HG03039 (cell line): ENCODE results near the gene LGALS8.
"Not testable (repeated sequence)": the region's sequence is repeated elsewhere in the genome, so short reads cannot be mapped to it uniquely, and the experiment has no call there.

ENCODE experiments used
- ATAC-seq: cut with Tn5 transposase; IDR thresholded peaks from one replicate; pipeline ENCODE4 v1.9.1; 2021; ENCODE audit warnings: mild to moderate bottlenecking, moderate library complexity; ENCODE audit not compliant: unreplicated experiment

The LGALS8 gene

DNA sequence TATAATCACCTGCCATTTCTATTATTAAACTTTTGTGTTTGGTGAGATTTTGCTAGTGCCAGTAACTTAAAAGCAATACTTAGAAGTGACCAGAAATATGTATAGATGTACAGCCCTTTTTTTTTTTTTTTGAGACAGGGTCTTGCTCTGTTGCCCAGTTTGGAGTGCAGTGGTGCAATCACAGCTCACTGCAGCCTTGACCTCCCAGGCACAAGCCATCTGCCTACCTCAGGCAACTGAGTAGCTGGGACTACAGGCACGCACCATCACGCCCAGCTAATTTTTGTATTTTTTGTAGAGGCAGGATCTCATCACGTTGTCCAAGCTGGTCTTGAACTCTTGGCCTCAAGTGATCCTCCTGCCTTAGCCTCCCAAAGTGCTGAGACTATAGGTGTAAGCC, 56.6 kb downstream of the LGALS8 start:
- not testable (repeated sequence) for ATAC-seq

DNA sequence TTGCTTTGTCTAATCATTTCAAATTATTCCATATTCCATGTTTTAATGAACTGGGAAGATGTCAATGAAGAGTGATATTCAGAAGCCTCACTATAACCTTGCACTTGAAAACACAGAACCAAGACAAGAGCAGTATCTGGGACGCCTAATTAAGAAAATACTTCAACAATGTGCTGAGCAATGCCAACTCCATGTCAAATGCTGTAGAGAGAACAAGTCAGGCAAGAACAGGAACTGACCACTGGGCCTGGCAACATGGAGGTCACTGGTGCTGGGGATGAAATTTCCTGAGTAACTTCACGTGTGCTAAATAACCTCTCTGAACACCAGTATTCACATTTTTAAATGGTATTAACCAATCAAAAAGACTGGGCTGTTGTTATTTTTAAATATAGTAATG, 57.7 kb downstream of the LGALS8 start:
- ATAC-seq, result no peak

DNA sequence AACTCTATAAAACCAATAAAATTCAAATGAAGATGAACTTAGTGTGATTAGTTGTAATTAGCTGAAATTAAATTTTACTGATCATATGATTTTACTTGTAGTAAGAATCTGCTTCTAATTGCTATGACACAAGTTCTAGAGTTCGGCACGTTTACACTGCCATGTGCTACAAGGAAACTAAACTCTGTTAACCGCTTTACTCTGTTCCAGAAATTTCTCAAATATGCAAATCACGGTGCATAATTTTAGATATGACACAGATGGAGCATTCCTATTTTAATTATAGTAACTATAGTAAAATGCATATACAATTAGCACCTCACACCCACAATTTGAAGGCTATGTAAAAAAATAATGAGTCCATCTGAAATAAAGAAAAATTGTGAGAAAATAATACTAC, 65.7 kb downstream of the LGALS8 start:
- ATAC-seq, result no peak

DNA sequence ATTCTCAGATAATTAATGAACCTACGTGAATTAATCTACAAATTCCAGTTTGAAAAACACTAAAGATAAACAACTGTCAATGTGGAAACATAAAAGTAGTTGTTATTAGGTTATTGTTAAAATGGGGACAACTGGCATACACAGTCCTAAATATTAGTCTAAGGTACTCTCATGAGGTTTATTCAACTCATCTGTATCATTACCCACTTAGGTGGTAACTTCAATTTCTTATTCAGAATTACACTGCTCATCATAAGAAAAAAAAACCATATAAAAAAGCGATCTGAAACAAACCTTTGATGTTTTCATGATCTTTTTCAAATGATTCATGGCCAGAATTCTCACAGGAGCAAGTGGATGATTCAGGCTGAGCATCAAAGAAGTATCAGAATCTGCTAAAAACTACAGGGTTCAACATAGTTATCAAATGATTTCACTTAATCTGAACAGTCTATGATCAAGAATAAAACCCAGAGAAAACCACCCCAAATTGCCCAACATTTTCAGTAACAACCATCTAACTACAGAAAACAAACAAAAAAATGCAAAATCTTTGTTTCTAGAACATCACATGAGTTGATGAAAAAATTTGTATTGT, 66.9 kb downstream of the LGALS8 start:
- no peak for ATAC-seq

DNA sequence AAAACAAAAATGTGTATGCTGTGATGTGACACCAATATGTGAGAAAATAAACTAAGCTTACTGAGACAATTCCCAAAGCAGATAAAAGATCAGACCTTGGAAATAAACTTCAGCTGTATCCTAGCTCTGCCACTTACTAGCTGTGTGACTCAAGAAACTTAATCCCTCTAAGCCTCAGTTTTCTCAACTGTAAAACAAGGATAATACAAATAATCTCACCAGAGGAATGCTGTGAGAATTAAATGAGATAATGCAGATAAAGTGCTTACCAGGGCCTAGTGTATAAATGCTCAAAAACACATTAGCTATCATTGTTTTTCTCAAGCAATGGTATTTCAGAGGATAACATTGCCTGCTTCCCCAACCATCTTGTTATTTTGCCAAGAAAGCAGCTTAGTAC, 78.4 kb downstream of the LGALS8 start:
- ATAC-seq, result no peak
